Measurements from ENCODE around the gene BRD8. TPM values are rescaled to one million over a fixed set of nuclear protein-coding genes. Genes with fewer than 3 reads are reported as not detected.
A peak's percentile ranks its signal among the peaks of the same experiment; 100 is the strongest.

Gene BRD8
- total and polyA plus RNA-seq, 8 donors: 42.0 to 212 (median 158) TPM

DNA sequence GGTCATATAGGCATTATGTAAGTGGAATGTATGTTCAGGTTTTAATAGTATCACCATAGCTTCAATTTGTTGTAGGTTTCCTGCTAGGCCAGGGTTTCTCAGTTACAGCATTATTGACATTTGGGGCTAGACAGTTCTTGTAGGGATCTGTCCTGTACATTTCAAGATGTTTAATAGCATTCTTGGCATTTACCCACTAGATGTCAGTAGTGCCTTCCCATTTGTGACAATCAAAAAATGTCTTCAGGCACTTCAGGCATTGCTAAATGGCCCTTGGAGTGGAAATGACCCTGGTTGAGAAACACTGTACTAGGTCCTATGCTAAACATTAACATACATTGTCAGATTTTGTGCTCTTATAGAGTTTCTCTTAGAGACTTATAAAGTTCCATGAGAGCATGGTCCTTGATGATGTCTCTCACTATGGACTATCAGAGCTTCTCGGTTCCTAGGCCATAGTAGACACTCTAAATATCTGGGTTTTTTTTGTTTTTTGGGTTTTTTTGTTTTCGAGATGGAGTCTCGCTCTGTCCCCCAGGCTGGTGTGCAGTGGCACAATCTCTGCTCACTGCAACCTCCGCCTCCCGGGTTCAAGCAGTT lies 1.9 kb upstream of the BRD8 start:
- DNase-seq (peak in 2 of 4 donors; percentile 33 to 53), ATAC-seq (peak; percentile 24)
- no peaks in the 10 kb centered on the region for H3K27me3 ChIP-seq
- TF ChIP-seq, protein P1, sequence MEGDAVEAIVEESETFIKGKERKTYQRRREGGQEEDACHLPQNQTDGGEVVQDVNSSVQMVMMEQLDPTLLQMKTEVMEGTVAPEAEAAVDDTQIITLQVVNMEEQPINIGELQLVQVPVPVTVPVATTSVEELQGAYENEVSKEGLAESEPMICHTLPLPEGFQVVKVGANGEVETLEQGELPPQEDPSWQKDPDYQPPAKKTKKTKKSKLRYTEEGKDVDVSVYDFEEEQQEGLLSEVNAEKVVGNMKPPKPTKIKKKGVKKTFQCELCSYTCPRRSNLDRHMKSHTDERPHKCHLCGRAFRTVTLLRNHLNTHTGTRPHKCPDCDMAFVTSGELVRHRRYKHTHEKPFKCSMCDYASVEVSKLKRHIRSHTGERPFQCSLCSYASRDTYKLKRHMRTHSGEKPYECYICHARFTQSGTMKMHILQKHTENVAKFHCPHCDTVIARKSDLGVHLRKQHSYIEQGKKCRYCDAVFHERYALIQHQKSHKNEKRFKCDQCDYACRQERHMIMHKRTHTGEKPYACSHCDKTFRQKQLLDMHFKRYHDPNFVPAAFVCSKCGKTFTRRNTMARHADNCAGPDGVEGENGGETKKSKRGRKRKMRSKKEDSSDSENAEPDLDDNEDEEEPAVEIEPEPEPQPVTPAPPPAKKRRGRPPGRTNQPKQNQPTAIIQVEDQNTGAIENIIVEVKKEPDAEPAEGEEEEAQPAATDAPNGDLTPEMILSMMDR (IDR thresholded peaks at IDR 0.05): peak; percentile 11 to 16
- no peaks in the 10 kb centered on the region for H3K9me3 ChIP-seq
- H3K4me3 ChIP-seq: no peak overlapping the region
- intact Hi-C loops (cut with DNase I): loop anchor here in 1 of 2 donors (10.0 kb wide), 1 partner anchor 235 kb away; no protein-coding TSS in a partner anchor
- H3K27ac ChIP-seq: no peak overlapping the region
- H3K36me3 ChIP-seq: peaks cover 0 to 37% of the 10 kb centered on the region in 2 donors
- peaks cover 15 to 32% of the 10 kb centered on the region in 2 donors for H3K4me1 ChIP-seq

DNA sequence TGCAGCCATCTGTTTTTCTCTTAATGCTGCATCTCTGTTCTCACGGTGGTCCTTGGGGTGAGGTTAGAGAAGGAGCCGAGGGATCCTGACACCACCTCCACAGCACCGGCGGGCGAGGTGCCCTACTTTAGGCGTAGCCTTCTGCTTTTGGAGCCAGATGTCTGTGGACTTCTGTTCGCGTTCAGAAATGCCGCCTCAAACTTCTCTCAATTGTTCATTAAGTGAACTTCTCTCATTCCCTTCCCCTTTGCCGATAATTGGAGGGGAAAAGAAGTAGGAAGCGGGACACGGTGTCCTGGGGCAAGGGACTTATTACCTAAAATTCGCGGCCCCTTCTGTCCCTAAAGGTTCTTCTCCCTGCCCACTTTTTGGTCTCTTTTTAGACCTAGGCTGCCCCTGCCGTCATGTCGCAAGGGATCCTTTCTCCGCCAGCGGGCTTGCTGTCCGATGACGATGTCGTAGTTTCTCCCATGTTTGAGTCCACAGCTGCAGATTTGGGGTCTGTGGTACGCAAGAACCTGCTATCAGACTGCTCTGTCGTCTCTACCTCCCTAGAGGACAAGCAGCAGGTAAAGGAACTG lies 937 bp upstream of the BRD8 start:
- Histone ChIP-seq H3K27me3 (no peaks in the 10 kb centered on the region), H3K4me3 (peak overlapping the region; percentile 82 to 88), H3K27ac (peak overlapping the region in 1 of 2 donors; percentile 87), H3K36me3 (peaks cover 0 to 39% of the 10 kb centered on the region in 2 donors), H3K4me1 (peaks cover 15 to 28% of the 10 kb centered on the region in 2 donors), H3K9me3 (no peaks in the 10 kb centered on the region)
- TF ChIP-seq, protein P1 (IDR thresholded peaks at IDR 0.05): no peak
- intact Hi-C loops (cut with DNase I): no loop called here
- DNase-seq (peak in 1 of 4 donors; percentile 4), ATAC-seq (no peak)

DNA sequence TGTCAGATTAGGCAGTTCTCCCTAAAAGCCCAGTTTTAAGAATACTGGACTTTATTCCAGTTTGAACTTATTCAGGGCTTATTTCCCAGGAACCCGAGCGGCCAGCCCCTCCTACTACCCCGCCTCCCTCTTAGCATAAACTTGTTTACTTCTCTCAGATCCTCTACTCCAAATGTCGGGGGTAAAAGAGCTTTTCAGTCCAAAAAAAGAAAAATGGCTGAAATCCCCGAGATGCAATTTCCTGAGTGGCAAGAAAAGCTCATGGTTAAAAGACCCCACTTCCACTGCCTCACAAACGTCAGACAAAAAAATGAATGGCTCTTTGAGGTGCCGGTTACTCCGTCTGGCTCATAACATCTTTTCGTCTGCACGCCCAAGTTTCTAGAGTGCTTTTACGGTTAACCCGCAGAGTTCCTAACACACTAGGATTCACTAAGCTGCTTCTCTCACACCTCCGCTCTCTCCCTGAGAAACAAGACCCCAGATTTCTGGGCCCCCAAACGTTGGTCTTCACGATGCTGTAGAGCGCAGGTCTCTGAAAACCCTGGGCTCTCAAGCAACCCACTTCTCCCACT lies 402 bp downstream of the BRD8 start:
- Histone ChIP-seq H3K27me3 (no peaks in the 10 kb centered on the region), H3K27ac (peak overlapping the region; percentile 87 to 90), H3K4me1 (peaks cover 15 to 28% of the 10 kb centered on the region in 2 donors), H3K36me3 (peaks cover 0 to 50% of the 10 kb centered on the region in 2 donors), H3K4me3 (peak overlapping the region; percentile 82 to 88), H3K9me3 (no peaks in the 10 kb centered on the region)
- DNase-seq (peak in 3 of 4 donors; percentile 19 to 44 (median 32)), ATAC-seq (peak; percentile 69)
- TF ChIP-seq, protein P1 (IDR thresholded peaks at IDR 0.05): no peak
- intact Hi-C loops (cut with DNase I): no loop called here

DNA sequence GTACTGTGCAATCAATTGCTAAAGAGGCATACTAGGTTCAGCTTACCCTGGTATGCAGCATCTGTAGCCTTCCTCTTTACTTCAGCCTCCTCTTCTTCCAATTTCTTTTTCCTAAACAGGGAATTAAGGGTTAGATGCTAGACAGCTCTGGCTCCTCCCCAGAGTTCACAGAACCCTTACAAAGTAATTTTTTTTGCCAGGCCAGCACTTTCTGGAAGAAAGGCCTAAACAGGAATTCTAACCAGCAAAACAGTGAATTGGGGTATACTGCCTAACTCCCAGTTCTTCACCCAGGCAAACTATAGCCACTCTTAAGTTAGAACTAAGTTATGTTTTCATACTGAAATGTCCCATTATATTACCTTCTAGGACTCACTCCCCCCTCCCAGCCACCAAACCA lies 8.1 kb downstream of the BRD8 start:
- H3K27ac ChIP-seq: no peak overlapping the region
- intact Hi-C loops (cut with DNase I): no loop called here
- no peaks in the 10 kb centered on the region for H3K9me3 ChIP-seq
- H3K4me1 ChIP-seq: no peaks in the 10 kb centered on the region
- TF ChIP-seq, protein P1 (IDR thresholded peaks at IDR 0.05): no peak
- ATAC-seq (no peak), DNase-seq (no peak)
- peaks cover 8 to 99% of the 10 kb centered on the region in 2 donors for H3K36me3 ChIP-seq
- H3K27me3 ChIP-seq: no peaks in the 10 kb centered on the region
- H3K4me3 ChIP-seq: no peak overlapping the region

DNA sequence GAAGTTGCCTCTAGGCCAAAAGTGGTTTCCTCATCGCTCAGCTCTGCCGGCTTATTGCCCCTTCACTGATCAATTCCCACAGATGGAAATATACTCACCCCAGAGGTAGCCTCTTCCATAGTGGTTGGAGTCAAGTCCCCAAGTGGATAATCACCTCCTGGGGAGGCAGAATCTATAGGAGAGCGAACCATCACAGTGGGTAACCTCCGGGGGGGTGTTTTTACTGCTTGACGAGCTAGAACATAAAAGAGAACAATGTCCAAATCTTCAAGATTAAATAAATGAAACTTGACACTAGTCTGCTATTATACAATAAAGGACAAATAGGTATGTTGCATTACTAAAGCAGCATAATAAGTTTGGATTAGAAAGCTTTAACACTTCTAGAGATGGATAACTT lies 9.3 kb downstream of the BRD8 start:
- no peak for DNase-seq
- intact Hi-C loops (cut with DNase I): no loop called here
- no peaks in the 10 kb centered on the region for H3K27me3 ChIP-seq
- TF ChIP-seq, protein P1 (IDR thresholded peaks at IDR 0.05): no peak
- no peaks in the 10 kb centered on the region for H3K9me3 ChIP-seq
- ATAC-seq: no peak
- no peak overlapping the region for H3K27ac ChIP-seq
- H3K4me1 ChIP-seq: no peaks in the 10 kb centered on the region
- H3K36me3 ChIP-seq: peaks cover 8 to 99% of the 10 kb centered on the region in 2 donors
- H3K4me3 ChIP-seq: no peak overlapping the region

All from left lung (tissue), 10 donors.